ENCODE measurements around the gene LINC01488. TPM values are rescaled to one million over a fixed set of nuclear protein-coding genes. Genes with fewer than 3 reads are reported as not detected.

LINC01488 gene
- total and polyA plus RNA-seq, 2 of the 13 experiments (the other 11 are each of a cell fraction or from before 2014, with no cell fraction given): 0.26 to 0.58 TPM

DNA sequence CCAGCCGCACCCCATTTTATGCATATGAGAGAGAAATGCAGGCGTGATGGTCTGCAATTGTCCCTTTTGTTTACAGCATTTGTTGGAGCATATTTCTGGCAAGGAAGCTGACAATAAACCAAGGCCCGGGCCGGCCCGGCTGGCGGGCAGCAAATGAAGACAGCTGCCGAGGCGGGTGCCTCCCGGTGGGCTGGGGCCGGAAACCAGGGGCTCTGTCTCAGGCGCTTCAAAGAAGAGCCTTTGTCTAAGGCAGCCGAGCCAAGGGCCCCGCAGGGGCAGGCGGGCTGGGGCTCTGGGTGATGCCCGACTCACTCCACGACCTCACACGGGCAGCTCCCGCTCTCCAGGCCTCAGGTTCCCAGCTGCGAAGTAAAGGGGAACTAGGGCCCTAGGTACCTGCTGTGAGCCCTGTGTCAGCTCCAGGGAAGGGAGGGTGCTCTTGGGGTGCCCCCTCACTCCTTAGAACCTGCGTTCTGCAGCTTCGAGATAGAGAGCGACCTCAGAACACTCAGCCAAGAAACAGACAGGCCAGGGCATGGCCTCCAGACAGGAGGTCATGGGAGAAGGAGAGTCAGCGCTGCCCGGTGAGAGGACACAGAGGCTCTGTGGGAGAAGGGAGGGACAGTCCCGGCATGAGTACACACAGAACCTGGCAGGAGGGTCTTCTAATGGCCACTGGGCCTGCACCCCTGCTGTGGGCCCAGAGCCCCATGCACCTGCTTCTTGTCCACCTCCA, 2.4 kb downstream of the LINC01488 start:
- POLR2A ChIA-PET: interaction anchor here (1.1 kb wide), 1 partner anchor 13 kb away, joined by 3 read pairs; no protein-coding TSS in a partner anchor
- Histone ChIP-seq H3K27me3 (ENCODE audit: control insufficient read depth in 1 of 2, insufficient read depth in 2 of 2, low read length in 2 of 2) (no peaks in the 10 kb centered on the region), H3K36me3 (replicated peaks in 1 of 2; ENCODE audit: control insufficient read depth in 1 of 2, insufficient read depth in 2 of 2, low read length in 2 of 2) (no peaks in the 10 kb centered on the region), H3K79me2 (ENCODE audit: insufficient read depth, low read length) (no peaks in the 10 kb centered on the region), H2AFZ (ENCODE audit: low read length) (no peak overlapping the region), H3K9me3 (ENCODE audit: low read length) (no peaks in the 10 kb centered on the region), H3K4me1 (ENCODE audit: insufficient read depth, low read length) (peaks cover 67% of the 10 kb centered on the region), H3K4me3 (replicated peaks in 1 of 3; ENCODE audit: insufficient read depth in 1 of 3, low read depth in 2 of 3, low read length in 3 of 3) (no peak overlapping the region), H4K20me1 (ENCODE audit: insufficient read depth, low read length) (no peaks in the 10 kb centered on the region), H3K9ac (ENCODE audit: insufficient read depth, low read depth, low read length) (0 out of 2 replicates have a peak overlapping the region, but pooled peaks have one; percentile 12), H3K27ac (ENCODE audit: extremely low read length, insufficient read depth, low read length) (no peak overlapping the region), H3K4me2 (ENCODE audit: low read depth, low read length) (peak overlapping the region; percentile 57; the same call in 1 of the 2 replicates)
- FAIRE-seq (no peak), DNase-seq (ENCODE audit: low spot score) (no peak), ATAC-seq (no peak)
- no TSS peak for BruUV-seq (replicated peaks)
- 71% methylated on average over 16 of the region's 25 CpGs for WGBS (ENCODE audit: low lambda C conversion rate)
- in situ Hi-C loops (cut with HindIII; ENCODE audit: extremely low pct_ligation_motif_present, low pct_unique_long_range_greater_than_20kb) (no loop called here), intact Hi-C loops (cut with micrococcal nuclease; ENCODE audit: unreplicated experiment) (no loop called here)
- CTCF ChIA-PET (ENCODE audit: low intra/inter-chr PET ratio, low total read pairs): no interaction called here
- TF ChIP-seq, protein P1, sequence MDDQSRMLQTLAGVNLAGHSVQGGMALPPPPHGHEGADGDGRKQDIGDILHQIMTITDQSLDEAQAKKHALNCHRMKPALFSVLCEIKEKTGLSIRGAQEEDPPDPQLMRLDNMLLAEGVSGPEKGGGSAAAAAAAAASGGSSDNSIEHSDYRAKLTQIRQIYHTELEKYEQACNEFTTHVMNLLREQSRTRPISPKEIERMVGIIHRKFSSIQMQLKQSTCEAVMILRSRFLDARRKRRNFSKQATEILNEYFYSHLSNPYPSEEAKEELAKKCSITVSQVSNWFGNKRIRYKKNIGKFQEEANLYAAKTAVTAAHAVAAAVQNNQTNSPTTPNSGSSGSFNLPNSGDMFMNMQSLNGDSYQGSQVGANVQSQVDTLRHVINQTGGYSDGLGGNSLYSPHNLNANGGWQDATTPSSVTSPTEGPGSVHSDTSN (CRISPR knock-in tag; IDR thresholded peaks at IDR 0.05; ENCODE audit: borderline replicate concordance): no peak
- TF ChIP-seq ZNF441 (CRISPR knock-in tag; IDR thresholded peaks at IDR 0.05; ENCODE audit: borderline replicate concordance): no peak
- TF ChIP-seq, protein P2, sequence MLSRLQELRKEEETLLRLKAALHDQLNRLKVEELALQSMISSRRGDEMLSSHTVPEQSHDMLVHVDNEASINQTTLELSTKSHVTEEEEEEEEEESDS (CRISPR knock-in tag; IDR thresholded peaks at IDR 0.05; ENCODE audit: borderline replicate concordance): no peak
- TF ChIP-seq PHF21A (CRISPR knock-in tag; IDR thresholded peaks at IDR 0.05): 0 out of 2 replicates have a peak, but pooled peaks have one; percentile 3
- no peak for TF ChIP-seq PHF5A (CRISPR knock-in tag; IDR thresholded peaks at IDR 0.05; ENCODE audit: low read depth, unreplicated experiment)
- TF ChIP-seq ZNF672 (CRISPR knock-in tag; IDR thresholded peaks at IDR 0.05): no peak
